GM21576 (cell line): ENCODE data around the gene FEM1B.

Source experiments
- ATAC-seq: cut with Tn5 transposase; IDR thresholded peaks from one replicate; pipeline ENCODE4 v1.9.1; 2021; ENCODE audit warnings: mild to moderate bottlenecking, moderate library complexity; ENCODE audit not compliant: unreplicated experiment

Gene FEM1B

DNA sequence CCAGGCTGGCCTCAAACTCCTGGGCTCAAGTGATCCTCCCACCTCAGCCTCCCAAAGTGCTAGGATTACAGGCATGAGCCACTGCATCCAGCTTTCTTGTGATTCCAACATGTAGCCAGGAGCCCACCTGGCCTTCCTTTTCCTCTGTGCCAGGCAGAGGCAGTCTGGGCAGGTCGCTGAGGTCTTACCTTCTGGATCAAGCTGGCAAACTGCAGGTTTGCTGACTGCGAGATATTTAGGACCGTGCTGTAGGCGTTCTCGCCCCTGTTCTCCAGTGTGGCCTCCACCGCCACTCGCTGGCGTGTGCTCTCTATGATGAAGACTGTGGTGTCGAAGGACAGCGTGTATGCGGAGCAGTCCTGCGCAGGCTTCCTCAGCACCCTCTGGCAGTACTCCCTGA is 42.5 kb downstream of the FEM1B start:
- ATAC-seq = no peak

DNA sequence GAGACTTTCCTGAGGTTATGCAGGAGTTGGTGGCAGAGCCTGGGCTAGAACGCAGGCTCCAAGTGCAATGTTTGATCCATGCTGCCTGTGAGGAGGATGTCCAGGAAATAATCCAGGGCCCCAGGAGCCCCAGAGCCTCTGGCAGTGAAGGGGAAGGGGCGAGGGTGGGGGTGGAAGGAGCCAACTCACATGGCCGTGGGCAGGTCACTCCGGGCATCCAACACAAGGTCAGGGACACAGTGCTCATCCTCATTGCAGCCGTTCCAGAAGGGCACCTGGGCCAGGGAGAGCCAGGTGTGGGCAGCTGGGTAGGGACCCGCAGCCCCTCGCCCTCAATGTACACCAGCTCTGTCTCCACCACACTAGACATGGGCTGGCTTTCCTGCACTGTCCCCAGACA is 43.7 kb downstream of the FEM1B start:
- ATAC-seq = no peak

DNA sequence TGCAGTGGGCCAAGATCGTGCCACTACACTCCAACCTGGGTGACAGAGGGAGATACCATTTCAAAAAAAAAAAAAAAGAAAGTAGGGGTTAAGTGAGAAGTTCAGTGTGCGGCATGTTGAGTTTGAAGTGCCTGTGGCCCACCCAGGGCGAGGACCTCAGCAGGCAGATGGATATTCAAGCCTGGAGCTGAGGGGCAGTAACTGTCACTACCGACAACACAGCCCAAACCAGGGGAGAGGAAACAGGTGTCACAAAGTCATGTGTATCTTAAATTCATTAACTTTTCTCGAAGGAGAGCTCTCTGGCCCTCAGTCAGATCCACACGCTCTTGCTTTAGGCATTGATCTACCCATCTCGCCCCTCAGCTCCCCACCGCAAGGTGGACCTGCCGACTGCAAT is 45.3 kb downstream of the FEM1B start:
- no peak for ATAC-seq

DNA sequence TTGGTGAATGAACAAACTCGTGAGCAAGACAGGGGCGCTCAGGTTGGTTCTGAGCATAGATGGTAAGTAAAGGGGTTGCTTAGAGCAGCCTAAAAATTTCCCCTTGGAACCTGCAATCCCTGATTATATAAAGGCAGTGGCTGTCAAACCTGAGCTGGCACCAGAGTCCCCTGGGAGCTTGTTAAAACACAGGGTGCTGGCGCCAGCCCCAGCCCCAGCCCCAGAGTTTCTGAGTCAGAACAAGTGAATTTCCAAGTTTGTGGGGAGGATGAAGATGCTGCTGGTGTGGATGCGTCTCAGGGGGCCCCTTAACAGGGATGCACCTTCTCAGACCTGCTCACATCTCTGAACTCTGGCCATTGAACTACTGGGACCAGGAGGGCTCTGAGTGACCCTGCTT is 48.2 kb downstream of the FEM1B start:
- ATAC-seq = no peak

DNA sequence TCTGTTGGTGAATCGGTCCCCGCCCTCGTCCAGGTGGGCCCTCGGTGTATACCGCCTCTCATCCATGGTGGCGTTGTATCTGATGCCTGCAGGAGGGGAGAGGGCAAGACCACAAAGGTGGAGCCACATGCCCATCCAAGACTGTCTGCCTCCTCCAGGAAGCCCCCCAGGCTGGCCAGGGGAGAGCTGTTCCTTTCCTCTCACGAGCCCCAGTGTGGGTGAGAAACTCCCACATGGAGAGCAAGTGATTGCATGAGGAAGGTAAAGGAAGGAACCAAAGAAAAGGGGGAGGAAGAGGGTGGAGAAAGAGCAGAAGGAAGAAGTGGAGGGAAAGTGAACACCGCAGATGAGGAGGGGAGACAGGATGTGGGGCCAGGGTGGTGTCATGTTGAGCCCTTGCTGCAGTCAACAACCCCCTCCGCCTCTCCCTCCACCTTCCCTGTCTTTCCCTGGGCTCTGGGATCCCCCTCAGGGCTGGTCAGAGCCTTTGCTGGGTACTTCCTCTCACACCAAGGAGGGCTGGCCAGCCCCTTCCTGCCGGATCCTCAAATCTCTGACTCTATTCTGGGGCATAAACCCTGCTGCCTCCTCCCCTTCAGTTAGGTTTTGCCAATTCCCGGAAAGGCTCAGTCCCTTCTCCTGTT is 49.3 kb downstream of the FEM1B start:
- no peak for ATAC-seq

DNA sequence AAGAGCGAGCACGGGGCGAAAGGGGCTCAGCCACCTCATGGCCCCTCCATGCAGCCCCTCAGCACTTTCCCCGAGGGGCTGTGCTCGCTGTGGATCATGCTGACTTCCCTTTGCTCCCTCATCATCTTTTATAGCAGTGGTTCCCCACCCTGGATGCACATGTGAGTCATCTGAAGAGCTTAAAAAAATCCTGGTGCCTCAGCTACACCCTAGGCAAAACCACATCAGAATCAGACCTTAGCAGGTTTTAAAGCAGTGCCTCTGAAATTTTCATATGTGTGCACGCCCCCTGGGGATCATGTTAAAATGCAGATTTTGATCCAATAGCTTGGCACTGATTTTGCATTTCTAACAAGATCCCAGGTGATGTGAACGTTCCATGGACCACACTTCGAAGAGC is 50.9 kb downstream of the FEM1B start:
- no peak for ATAC-seq

DNA sequence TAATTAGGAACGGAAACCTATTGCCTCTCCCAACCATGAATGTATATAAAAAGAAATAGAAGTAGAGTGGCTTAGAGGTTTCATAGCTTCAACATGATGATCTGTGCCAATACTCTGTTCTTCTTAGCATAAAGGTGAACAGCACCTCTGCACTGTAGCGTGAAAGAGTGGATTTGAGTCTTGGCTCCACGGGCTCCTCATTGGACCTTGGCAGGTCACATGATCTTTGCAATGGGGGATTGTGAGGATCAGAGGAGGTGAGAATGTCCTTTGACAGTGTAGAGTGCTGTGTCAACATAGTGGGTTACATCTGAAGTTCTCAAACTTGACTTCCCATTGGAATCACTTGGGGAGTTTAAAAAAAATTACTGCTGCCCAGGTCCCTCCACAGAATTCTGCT is 51.4 kb downstream of the FEM1B start:
- no peak for ATAC-seq

DNA sequence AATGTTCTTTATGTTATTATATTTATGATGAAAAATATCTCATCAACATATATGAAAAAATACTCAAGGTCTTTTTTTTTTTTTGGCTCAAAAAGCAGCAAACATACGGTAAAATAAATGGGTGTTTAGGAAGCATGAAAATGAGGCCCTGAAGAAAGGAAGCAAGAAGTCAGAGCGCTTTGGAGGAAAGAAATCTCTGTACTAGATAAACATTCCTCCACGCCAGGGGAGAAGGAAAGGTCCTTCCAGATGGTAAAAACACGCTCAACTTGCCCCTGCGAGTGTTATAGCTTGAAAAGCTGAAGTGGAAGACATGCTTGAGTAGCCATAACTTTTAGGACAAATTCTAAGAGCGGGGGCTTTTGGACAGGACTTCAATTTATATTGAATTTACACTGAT is 52.9 kb downstream of the FEM1B start:
- ATAC-seq = no peak

DNA sequence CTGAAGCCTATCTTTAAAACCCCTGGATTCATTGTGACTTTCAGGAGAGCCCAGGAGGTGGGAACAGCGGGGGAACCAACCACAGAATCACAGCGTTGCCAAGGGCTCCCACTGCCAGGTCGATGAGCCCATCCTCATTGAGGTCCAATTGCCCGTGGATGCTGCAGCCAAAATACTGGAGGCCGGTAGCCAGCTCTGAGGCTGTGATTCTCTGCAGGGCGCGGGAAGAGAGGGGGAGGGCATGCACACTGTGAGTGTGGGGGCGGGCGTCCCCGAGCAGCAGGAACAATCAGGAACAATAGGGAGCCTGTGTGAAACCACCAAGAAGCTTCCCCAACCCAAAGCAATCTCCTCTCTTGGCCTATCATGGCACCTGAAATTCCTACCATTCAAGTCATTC is 53.4 kb downstream of the FEM1B start:
- no peak for ATAC-seq

DNA sequence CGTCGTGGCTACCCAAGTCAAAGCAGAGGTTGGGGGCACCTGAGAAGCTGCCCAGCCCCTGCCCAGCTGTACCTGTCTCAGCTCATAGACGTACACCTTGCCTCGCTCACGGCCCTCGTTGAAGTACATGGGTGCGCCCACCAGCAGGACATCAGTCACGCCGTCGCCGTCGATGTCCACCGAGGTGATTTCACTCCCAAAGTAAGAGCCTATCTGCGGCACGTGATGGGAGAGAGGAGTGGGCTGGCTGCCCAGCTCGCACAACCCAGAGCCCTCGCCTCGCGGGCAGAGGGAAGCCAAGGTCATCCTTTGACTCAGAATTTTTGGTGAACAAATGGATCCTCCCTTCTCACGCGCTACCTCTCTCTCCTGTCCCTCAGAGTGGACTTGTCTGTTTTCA is 54.7 kb downstream of the FEM1B start:
- ATAC-seq = no peak

DNA sequence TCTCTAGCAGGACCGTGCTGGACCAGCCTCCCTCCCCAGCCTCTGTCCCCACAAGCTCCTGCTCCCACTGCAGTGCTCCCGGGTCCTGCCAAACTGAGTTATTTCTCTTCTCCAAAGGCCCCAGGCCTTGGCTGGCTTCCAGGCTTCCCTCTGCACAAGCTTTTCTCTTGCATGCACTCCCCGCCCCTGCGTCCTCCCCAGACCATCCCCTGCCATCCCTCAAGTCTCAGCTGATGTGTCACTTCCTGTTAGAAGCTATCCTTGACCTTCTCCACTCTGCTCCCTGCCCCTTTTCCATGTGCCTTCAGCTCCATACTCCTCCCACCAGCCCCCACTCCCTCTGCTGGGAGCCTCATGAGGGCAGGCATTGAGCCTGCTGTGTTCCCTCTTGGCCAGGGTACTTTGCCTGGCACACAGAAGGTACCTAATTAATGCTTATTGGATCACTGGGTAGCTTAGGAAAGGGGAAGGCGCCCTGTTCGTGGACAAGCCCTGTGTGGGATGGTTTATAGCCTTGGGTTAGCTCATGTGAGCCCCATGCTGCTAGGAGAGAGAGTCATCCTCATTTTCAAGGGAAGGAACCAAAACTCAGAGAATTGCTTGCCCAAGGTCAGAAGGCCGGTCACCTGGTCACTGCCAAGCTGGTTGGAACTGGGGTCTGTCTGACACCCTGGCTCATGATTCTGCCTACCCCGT is 56.4 kb downstream of the FEM1B start:
- ATAC-seq = no peak

DNA sequence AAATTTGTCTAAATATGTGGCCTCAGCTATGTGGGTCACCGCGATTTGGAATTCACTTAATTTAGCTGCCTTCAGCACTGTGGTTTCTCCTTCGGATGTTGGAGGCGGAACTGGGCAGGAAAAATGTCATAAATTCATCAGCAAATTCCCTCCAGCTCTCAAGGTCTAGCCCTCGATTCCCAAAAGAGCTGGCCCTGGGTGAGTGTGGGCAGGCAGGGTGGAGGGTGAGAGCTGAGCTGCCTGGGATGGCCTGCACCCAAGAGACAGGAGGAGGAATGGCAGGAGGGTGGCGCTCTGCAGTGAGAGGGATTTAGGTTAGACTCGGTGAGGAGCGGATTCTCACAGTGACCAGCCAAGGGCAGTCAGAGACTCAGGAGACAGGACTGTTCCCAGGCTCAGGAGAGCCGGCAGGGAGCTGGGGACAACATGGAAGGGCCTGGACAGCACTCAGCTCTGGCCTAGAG is 57.1 kb downstream of the FEM1B start:
- no peak for ATAC-seq

DNA sequence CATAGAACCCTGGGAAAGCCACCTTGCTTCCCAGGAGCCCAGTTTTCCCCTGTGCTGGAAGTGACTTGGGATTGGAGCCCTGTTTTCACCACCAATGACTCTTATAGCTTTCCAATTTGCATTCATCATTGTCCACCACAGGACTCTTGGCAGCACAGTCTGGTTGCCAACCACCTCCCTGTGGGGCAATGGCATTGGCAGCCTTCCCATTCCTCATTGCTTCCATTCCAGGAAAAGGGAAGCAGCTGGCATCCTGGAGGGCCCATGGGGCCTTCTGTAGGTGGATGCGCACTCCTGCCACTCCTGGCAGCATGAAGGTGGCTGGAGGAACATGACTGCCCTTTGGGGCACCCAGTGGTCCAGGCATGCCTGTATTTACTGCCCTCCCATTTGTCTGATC is 57.7 kb downstream of the FEM1B start:
- ATAC-seq = no peak

DNA sequence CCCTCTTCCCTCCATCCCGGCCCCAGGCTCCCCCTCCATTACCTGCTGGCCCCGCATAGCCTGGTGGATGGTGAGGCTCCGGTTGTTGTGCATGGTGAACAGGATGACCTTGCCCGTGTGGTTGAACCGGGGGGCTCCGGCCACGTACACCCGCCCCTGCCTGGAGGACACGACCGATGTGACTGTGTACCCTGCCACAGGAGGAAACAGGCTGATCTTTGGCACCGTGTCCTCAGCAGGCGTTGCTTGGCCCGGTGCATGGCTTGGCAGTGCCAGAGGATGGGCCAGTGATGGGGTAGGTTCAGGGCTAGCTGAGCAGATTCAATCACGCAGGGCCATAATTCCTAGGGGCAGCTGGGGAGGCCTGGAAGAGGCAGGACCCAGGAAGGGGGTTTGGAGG is 58.1 kb downstream of the FEM1B start:
- no peak for ATAC-seq

DNA sequence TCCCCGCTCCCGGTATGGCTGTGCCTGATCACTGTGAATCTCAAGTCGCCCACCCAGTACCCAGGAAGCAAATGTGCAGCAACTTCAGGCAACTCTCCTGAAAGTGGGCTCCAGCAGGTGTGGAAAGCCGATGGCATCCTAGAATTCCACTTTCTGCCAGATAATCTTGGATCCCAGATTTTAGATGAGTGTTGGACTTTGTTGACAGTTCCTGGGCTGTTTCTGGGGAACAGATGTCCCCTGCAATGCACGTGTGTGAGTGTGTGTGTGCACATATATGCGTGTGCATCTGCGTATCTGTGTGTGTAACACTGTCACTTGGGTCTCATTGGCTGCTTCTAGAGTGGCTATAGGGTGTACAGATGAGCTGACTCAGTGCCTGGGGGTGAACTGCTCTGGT is 59.0 kb downstream of the FEM1B start:
- ATAC-seq = no peak

DNA sequence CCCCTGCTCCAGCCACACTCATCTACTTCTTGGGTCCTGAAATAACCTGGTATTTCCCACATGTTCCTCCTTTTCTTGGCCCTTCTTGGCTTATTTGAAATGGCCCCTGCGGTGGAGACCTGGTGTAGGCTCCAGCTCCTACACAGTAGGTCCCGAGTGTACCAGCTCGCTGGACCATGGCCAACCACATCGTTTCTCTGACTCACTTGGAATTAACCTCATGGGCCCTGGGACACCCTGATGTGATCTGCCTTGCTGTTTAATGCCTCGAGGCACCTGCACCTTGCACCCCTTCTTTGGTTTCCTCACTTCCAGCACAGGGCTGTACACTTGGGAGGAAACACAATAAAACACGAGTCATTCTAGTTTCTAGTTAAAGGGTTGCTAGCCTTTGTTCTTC is 60.3 kb downstream of the FEM1B start:
- ATAC-seq = no peak

DNA sequence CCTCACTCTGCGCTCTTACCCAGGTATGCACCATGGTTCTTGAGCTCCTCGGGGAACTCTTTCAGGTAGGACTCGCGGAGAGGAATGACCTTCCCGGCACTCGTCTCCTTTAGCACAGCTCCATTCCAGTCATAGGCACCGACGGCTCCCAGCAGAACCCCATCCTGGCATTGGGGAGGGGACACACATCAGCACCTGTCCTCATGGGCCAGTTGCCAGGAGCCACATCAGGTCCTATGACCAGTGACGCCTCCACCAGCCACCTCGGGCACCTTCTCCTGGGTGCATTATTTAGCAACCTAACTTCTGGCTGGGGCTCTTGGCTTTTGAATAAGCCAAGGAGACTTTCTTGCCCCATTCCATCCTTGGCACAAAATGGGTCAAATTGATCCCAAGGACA is 61.9 kb downstream of the FEM1B start:
- no peak for ATAC-seq

DNA sequence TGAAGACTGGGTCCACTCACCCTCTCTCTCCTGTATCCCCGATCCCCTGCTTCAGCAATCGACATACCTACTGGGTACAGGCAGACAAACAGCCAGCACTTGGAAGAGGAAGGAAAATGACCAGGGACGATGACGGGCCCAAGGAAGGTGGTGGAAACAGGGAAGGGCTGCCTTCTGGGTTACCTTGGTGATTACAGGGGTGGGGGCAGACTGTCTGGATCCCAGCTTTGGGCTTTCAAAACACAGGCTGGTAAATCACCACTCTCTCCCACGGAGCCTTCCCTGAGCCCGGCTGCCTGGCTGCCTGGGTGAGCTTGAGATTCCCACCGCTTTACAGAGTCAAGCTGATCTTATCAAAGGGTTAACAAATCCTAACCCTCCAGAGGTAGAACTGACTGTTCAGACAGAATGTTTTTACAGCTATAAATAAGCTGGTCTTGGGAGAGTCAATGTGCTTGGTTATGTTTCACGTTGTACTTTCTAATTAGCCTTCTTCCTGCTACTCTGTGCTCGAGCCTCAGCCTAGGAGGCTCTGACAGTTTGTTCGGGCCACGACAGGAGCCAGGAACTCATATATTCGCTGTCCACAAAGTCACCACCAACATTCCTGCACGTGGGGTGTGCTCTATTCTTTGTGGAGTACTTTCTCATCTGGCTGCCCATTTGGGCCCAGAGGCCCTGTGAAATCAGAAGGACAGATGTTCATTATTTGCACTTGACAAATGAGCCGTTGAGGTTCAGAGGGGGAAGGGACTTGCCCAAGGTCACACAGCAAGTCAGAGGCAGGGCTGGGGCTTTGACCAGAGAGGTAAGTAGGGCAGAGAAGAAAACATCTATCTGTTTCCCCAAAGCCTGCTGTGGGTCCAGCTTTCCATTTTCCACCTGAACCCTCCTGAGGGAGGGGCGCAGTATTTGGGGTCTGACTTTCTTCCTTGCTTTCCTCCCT is 63.5 kb downstream of the FEM1B start:
- ATAC-seq = no peak

DNA sequence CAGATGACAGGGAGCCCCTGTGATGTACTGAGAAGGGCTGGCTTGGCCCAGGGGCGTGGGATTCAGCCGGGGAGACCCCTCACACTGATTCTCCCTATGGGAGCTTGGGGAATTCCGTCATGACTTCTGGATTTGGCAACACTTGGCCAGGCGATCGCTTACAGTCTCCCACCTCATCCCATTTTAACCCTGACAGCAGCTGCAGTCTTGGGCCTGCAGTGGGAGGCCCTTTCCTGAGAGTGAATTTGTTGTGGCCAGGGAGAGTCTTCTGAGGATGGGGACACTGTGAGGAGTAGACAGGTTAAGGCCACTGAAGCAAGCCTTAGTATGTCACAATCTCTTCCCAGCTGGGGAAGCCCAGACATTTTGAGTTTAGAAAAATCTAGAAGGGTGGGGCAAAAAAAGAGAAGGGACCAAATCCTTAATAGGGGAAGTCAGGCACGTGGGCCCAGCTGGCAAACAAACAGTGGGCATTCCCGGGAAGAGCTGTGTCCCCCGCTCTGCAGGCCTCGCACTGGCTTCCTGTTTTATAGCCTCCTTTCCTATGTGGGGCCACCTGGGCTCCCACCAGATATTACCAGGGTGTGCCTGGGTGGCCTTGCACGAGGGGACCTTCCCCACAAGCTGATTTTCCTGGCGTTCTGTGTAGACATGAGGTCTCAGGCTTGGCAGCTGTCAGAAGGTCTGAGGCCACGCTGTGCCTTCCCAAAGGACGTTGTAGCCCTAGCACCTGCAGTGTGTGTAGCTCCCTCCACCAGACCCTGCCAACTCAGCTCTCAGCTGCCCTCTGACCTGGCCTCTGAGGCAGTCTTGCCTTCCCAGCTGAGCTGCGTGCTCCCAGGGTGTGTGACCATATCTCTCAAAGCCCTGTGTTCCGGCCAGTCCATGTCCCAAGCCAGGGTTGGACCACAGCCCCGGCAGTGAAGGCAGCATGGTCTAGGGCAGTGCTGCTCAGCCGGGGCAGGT is 64.5 kb downstream of the FEM1B start:
- ATAC-seq = no peak

DNA sequence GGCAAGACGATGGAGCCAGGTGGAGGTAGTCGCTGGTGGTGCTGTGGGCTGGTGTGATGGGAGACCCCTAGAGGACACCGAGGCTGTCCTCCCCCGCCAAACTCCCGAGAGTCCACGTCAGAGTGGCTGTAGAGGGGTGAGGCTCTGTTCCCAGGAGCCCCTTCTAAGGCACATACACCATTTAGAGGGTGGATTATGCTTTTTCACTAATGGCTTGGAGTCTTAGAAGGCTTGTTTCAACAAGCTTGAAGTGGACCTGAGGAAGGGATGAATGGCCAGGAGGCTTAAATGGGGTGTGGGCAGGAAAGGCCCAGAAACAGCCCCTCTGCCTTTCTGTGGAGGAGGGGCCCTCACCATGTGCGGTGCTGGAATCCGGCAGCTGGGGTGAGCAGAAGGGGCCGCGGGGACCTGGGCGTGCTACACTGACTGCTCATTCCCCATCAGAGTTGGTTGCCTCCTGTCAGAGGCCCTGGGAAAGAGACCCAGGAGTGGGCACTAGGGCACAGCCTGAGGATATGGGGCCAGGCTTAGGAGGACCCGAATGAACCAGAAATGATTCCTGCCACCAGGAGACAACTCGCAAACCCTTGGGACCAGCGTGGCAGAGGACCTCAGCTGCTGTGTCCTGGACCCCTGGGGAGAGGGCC is 66.2 kb downstream of the FEM1B start:
- ATAC-seq = no peak
